AG04449 (cell line): ENCODE results near the gene C17orf100.

Source experiments
- CTCF ChIA-PET: fragments of 350-600 bp; formaldehyde crosslinking; extraction: SDS; loops from one replicate; lab custom pipeline; 2021; ENCODE audit warnings: antibody characterized with exemption; lab: Yijun Ruan, JAX
- POLR2A ChIA-PET: fragments of 400-600, 350-600 bp; formaldehyde crosslinking; extraction: SDS; loops from one replicate; lab custom pipeline; 2020; ENCODE audit warnings: antibody characterized with exemption, inconsistent platforms; lab: Yijun Ruan, JAX
- DNase-seq: peaks from one replicate; pipeline ENCODE4 v3.0.0-alpha.2; 2010; ENCODE audit warnings: low read depth, low spot score
- H3K4me3 ChIP-seq: 2 replicates; pipeline ENCODE4 v1.5.1; 2011; ENCODE audit warnings: low read depth, mild to moderate bottlenecking, control low read depth, low read length
- CTCF ChIP-seq: IDR thresholded peaks from one replicate; pipeline ENCODE4 v1.5.1; 2011; ENCODE audit warnings: mild to moderate bottlenecking, moderate library complexity, low read length, control low read depth, inconsistent platforms; ENCODE audit not compliant: insufficient read depth; ENCODE audit errors: missing control alignments

The C17orf100 gene

GRCh38 chr17:6639014-6639585, 12.5 kb upstream of the C17orf100 start:
- ChIA-PET POLR2A (interaction anchor here (0.6 to 1.2 kb wide), 3 partner anchors 11 to 1194 kb away, joined by 3 to 4 read pairs (median 4); no protein-coding TSS in a partner anchor), CTCF (interaction anchor here (1.1 to 3.4 kb wide), 3 partner anchors 11 to 167 kb away, joined by 3 to 26 read pairs (median 5); no protein-coding TSS in a partner anchor)
- H3K4me3 ChIP-seq = peak overlapping the region; percentile 97
- DNase-seq = no peak
- TF ChIP-seq CTCF = no peak

- CTCF ChIA-PET = interaction anchor here (1.1 to 3.4 kb wide), 3 partner anchors 10 to 168 kb away, joined by 3 to 26 read pairs (median 5); no protein-coding TSS in a partner anchor
- POLR2A ChIA-PET = interaction anchor here (0.6 to 1.2 kb wide), 3 partner anchors 12 to 197 kb away, joined by 4 to 6 read pairs (median 4); no protein-coding TSS in a partner anchor
- peak overlapping the region; percentile 97 for H3K4me3 ChIP-seq
- TF ChIP-seq CTCF = no peak
- DNase-seq = no peak
These were observed 11.7 kb upstream of the C17orf100 start for GRCh38 chr17:6639586-6640535.

- POLR2A ChIA-PET = interaction anchor here (1.0 kb wide), 1 partner anchor 17 kb away, joined by 3 read pairs; no protein-coding TSS in a partner anchor
- CTCF ChIA-PET = interaction anchor here (1.6 to 3.4 kb wide), 5 partner anchors 9 to 168 kb away, joined by 5 to 26 read pairs (median 6); no protein-coding TSS in a partner anchor
- H3K4me3 ChIP-seq = peak within 1 kb of the TSS; percentile 97
- no peak for TF ChIP-seq CTCF
- DNase-seq = peak; percentile 63
These were observed 10.9 kb upstream of the C17orf100 start, which contains the start of the genes KIAA0753 and TXNDC17 for GRCh38 chr17:6640536-6641246. Gene KIAA0753, minus strand, starts transcription at chr17:6640711. Its CDS starts 5,608 bp downstream, at chr17:6635103. Gene TXNDC17, plus strand, starts transcription at chr17:6641060. Its CDS starts 23 bp downstream, at chr17:6641083.

GRCh38 chr17:6641247-6641863, 10.2 kb upstream of the C17orf100 start:
- ChIA-PET CTCF (interaction anchor here (0.9 to 2.2 kb wide), 5 partner anchors 9 to 269 kb away, joined by 3 to 20 read pairs (median 6); no protein-coding TSS in a partner anchor), POLR2A (interaction anchor here (1.0 kb wide), 1 partner anchor 18 kb away, joined by 3 read pairs; no protein-coding TSS in a partner anchor)
- TF ChIP-seq CTCF = no peak
- DNase-seq = no peak
- peak overlapping the region; percentile 97 for H3K4me3 ChIP-seq

- POLR2A ChIA-PET = no interaction called here
- H3K4me3 ChIP-seq = no peak overlapping the region
- TF ChIP-seq CTCF = no peak
- CTCF ChIA-PET = interaction anchor here (1.8 to 2.2 kb wide), 2 partner anchors 23 to 170 kb away, joined by 6 to 20 read pairs; no protein-coding TSS in a partner anchor
- no peak for DNase-seq
These were observed 9.0 kb upstream of the C17orf100 start for GRCh38 chr17:6642592-6642991.
